HUES6 (cell line): Measurements from ENCODE around the gene MAML3.

Experiments used
- H3K27ac ChIP-seq: 2 replicates; pipeline ENCODE4 v1.7.0; 2013; ENCODE audit warnings: low read depth, mild to moderate bottlenecking, low read length, inconsistent platforms
- H3K27me3 ChIP-seq: 2 replicates; pipeline ENCODE4 v1.6.1; 2013; ENCODE audit warnings: low read length; ENCODE audit not compliant: control insufficient read depth, insufficient read depth
- H3K36me3 ChIP-seq: 2 replicates; pipeline ENCODE4 v1.6.1; 2013; ENCODE audit warnings: low read length; ENCODE audit not compliant: control insufficient read depth, insufficient read depth
- H3K4me1 ChIP-seq: 2 replicates; pipeline ENCODE4 v1.6.1; 2013; ENCODE audit warnings: low read length; ENCODE audit not compliant: control insufficient read depth, insufficient read depth
- H3K4me3 ChIP-seq: 2 replicates; pipeline ENCODE4 v1.5.1; 2013; ENCODE audit warnings: low read depth, low read length
- H3K9ac ChIP-seq: one replicate; pipeline ENCODE4 v1.6.1; 2013; ENCODE audit warnings: mild to moderate bottlenecking, low read length
- H3K9me3 ChIP-seq: 2 replicates; pipeline ENCODE4 v1.6.1; 2013; ENCODE audit warnings: low read depth, low read length; ENCODE audit not compliant: control insufficient read depth, insufficient read depth

MAML3 gene

GRCh38 chr4:139692309-139693012, 461.5 kb downstream of the MAML3 start:
- no peaks in the 10 kb centered on the region for H3K4me1 ChIP-seq
- no peak overlapping the region for H3K4me3 ChIP-seq
- no peaks in the 10 kb centered on the region; the same call in 1 of the 2 replicates for H3K36me3 ChIP-seq
- H3K27me3 ChIP-seq: no peaks in the 10 kb centered on the region
- no peak overlapping the region for H3K27ac ChIP-seq
- no peaks in the 10 kb centered on the region for H3K9me3 ChIP-seq
- no peak overlapping the region for H3K9ac ChIP-seq

- H3K27ac ChIP-seq: no peak overlapping the region
- no peaks in the 10 kb centered on the region for H3K27me3 ChIP-seq
- H3K4me1 ChIP-seq: no peaks in the 10 kb centered on the region
Observed at GRCh38 chr4:139690419-139690818, 463.6 kb downstream of the MAML3 start.

GRCh38 chr4:139689093-139689722, 464.8 kb downstream of the MAML3 start:
- Histone ChIP-seq H3K4me3 (no peak overlapping the region), H3K4me1 (no peaks in the 10 kb centered on the region), H3K9me3 (no peaks in the 10 kb centered on the region; the same call in 1 of the 2 replicates), H3K27ac (no peak overlapping the region), H3K9ac (no peak overlapping the region), H3K36me3 (0 out of 2 replicates have a peak, but pooled peaks cover 3% of the 10 kb centered on the region), H3K27me3 (no peaks in the 10 kb centered on the region)

More at GRCh38 chr4:139690419-139690818, 463.6 kb downstream of the MAML3 start:
- Histone ChIP-seq H3K9ac (no peak overlapping the region), H3K36me3 (no peaks in the 10 kb centered on the region), H3K9me3 (no peaks in the 10 kb centered on the region), H3K4me3 (no peak overlapping the region)

GRCh38 chr4:139686988-139687387, 467.0 kb downstream of the MAML3 start:
- no peaks in the 10 kb centered on the region for H3K4me1 ChIP-seq
- H3K27ac ChIP-seq: no peak overlapping the region
- H3K4me3 ChIP-seq: no peak overlapping the region
- no peaks in the 10 kb centered on the region for H3K27me3 ChIP-seq
- H3K9ac ChIP-seq: no peak overlapping the region
- 0 out of 2 replicates have a peak, but pooled peaks cover 7% of the 10 kb centered on the region for H3K36me3 ChIP-seq
- H3K9me3 ChIP-seq: peaks cover 4% of the 10 kb centered on the region; the same call in 1 of the 2 replicates

GRCh38 chr4:139686130-139686529, 467.9 kb downstream of the MAML3 start:
- Histone ChIP-seq H3K4me1 (no peaks in the 10 kb centered on the region), H3K36me3 (0 out of 2 replicates have a peak, but pooled peaks cover 7% of the 10 kb centered on the region)

GRCh38 chr4:139685180-139685579, 468.8 kb downstream of the MAML3 start:
- Histone ChIP-seq H3K4me3 (no peak overlapping the region), H3K9me3 (peaks cover 4% of the 10 kb centered on the region; the same call in 1 of the 2 replicates), H3K9ac (no peak overlapping the region), H3K27ac (no peak overlapping the region), H3K36me3 (0 out of 2 replicates have a peak, but pooled peaks cover 7% of the 10 kb centered on the region), H3K27me3 (no peaks in the 10 kb centered on the region), H3K4me1 (no peaks in the 10 kb centered on the region)

More at GRCh38 chr4:139686130-139686529, 467.9 kb downstream of the MAML3 start:
- peaks cover 4% of the 10 kb centered on the region; the same call in 1 of the 2 replicates for H3K9me3 ChIP-seq
- H3K27ac ChIP-seq: no peak overlapping the region
- H3K9ac ChIP-seq: no peak overlapping the region
- H3K27me3 ChIP-seq: no peaks in the 10 kb centered on the region
- H3K4me3 ChIP-seq: no peak overlapping the region

- Histone ChIP-seq H3K27me3 (no peaks in the 10 kb centered on the region), H3K4me1 (no peaks in the 10 kb centered on the region), H3K9me3 (peaks cover 4% of the 10 kb centered on the region; the same call in 1 of the 2 replicates), H3K36me3 (0 out of 2 replicates have a peak, but pooled peaks cover 7% of the 10 kb centered on the region), H3K4me3 (no peak overlapping the region), H3K27ac (no peak overlapping the region), H3K9ac (no peak overlapping the region)
Observed at GRCh38 chr4:139684351-139684750, 469.6 kb downstream of the MAML3 start.

GRCh38 chr4:139682741-139683151, 471.2 kb downstream of the MAML3 start:
- Histone ChIP-seq H3K4me3 (no peak overlapping the region), H3K9me3 (peaks cover 4% of the 10 kb centered on the region; the same call in 1 of the 2 replicates), H3K4me1 (no peaks in the 10 kb centered on the region), H3K9ac (no peak overlapping the region), H3K27me3 (no peaks in the 10 kb centered on the region), H3K27ac (no peak overlapping the region), H3K36me3 (peaks cover 15% of the 10 kb centered on the region; the same call in 1 of the 2 replicates)

- Histone ChIP-seq H3K9ac (no peak overlapping the region), H3K9me3 (peaks cover 4% of the 10 kb centered on the region; the same call in 1 of the 2 replicates), H3K36me3 (peaks cover 15% of the 10 kb centered on the region; the same call in 1 of the 2 replicates), H3K4me1 (no peaks in the 10 kb centered on the region), H3K4me3 (no peak overlapping the region), H3K27ac (no peak overlapping the region), H3K27me3 (no peaks in the 10 kb centered on the region)
Observed at GRCh38 chr4:139682309-139682708, 471.7 kb downstream of the MAML3 start.

- peaks cover 1% of the 10 kb centered on the region; the same call in 1 of the 2 replicates for H3K4me1 ChIP-seq
- H3K4me3 ChIP-seq: no peak overlapping the region
- no peak overlapping the region for H3K27ac ChIP-seq
Observed at GRCh38 chr4:139676913-139677585, 476.9 kb downstream of the MAML3 start.

More at GRCh38 chr4:139676913-139677585, 476.9 kb downstream of the MAML3 start:
- H3K9me3 ChIP-seq: no peaks in the 10 kb centered on the region
- peaks cover 8% of the 10 kb centered on the region; the same call in 1 of the 2 replicates for H3K36me3 ChIP-seq
- H3K27me3 ChIP-seq: no peaks in the 10 kb centered on the region
- H3K9ac ChIP-seq: no peak overlapping the region
